Stimulated activated CD4-positive, alpha-beta T cell treated with anti-CD3 and anti-CD28 coated beads, Interleukin-2, amount 100 ng/mL, for 4 hours (primary cell): ENCODE measurements around the gene ERC2.

Source experiments
- DNase-seq: peaks from one replicate; pipeline ENCODE4 v3.0.0-alpha.2; 2020; ENCODE audit warnings: low read depth

Gene ERC2

DNA sequence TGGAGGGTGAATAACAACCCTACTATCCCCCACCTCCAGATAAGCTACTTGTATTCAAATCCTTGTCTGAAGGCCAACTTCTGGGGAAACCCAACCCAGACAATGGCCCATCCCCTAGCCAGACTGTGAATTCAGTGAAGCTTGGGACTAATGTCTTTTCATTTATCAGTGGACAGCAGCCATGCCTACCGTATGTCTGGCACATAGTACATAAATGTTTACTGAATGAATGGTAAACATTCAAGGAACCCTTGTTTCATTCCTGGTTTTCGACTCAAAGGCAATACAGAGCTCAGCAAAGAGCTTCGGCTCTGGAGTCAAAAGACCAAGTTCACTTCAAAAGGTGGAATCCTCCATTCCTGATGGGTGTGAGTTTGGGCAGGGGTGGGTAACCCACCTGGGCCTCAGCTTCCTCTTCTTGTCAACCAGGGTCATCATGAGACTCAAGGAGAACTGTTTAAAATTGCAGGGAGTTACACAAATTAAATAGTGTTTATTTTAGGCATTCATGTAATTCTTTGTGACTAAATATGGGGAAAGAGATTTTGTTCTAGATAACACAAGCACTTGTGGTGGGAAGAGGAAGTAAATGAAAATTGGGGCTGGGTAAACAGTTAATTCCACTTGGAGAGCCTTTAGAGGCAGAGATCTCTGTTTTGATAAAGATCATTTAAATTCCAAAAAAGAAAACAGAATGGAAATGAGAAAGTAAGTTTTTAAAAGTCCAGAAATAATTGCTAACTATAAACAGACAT, 677.5 kb downstream of the ERC2 start:
- no peak for DNase-seq

DNA sequence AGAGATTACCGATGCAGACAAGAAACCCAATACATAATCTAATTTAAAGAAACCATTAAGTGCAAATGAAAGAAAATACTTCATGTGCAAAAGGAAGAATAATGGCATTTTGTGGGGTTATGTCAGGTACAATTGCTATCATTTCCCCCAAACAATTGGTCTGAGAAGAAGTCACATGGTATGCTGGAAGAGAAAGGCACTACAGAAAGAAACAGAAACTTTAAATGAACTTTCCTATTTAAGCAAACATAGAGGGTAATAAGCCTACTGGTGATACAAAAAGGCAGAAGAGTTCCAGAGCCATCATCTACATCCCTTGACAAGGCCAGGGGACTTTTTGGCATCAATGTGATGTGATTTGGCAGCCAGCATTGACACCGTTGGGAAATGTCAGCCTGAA, 678.8 kb downstream of the ERC2 start:
- no peak for DNase-seq

DNA sequence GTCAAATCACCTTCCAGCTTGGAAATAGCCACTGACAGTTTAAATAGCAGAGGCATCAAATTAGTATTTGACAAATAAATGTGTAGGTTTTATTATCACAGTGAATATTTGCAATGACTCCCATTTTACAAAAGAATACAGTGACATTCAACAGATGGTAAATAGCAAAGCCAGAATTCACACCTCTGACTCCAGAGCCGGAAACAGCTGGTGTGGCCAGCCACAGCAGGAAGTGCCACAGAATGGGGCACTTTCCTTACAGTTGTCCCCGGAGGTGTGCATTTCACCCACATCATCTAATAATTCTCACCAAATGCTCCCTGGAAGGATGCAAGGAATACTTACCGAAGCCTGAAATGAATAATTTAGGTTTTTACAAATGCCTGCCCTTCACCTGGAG, 685.5 kb downstream of the ERC2 start:
- no peak for DNase-seq

- DNase-seq, result no peak
These were observed 685.9 kb downstream of the ERC2 start for GRCh38 chr3:55782351-55782750.

GRCh38 chr3:55780913-55781312, 687.4 kb downstream of the ERC2 start:
- no peak for DNase-seq

- no peak for DNase-seq
These were observed 688.7 kb downstream of the ERC2 start for GRCh38 chr3:55779543-55779942.

- DNase-seq, result no peak
These were observed 692.7 kb downstream of the ERC2 start for GRCh38 chr3:55775366-55776154.

DNA sequence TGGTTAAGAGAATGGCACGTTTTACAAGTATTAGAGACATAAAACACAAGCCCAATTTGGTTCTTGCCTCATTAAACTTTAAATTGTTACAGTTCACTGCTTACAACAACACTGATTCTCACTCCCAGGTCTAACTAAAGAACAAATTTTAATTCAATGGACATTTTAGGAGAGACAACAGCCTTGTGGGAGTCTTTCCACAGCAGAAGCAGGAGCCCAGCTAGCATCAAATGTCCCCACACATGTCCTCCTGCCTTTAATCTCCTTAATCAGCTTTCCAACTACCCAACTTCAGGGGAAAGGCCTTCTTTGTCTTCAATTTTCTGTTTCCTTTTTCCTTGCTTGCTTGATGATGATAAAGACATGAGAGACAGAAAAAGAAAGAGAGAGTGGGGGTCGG, 693.4 kb downstream of the ERC2 start:
- no peak for DNase-seq

DNA sequence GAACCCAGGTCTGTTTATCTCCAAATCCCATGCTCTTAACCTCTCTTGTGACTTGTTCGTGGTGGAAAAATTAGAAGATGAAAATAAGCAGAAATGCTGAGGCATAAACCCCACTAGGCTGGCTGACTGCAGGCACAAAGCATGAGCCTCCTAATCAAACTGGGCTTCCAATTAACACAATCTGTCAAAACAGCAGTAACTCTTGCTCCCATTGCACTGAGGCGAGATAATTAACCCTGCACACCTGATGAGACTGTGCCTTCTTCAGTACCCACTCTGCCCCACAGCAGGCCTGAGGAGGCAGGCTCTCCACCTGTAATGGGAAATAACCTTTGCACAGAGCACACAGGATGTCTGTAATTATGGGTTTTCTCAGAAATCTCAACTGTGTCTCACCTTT, 696.8 kb downstream of the ERC2 start:
- no peak for DNase-seq

GRCh38 chr3:55770077-55770476, 698.2 kb downstream of the ERC2 start:
- no peak for DNase-seq

DNA sequence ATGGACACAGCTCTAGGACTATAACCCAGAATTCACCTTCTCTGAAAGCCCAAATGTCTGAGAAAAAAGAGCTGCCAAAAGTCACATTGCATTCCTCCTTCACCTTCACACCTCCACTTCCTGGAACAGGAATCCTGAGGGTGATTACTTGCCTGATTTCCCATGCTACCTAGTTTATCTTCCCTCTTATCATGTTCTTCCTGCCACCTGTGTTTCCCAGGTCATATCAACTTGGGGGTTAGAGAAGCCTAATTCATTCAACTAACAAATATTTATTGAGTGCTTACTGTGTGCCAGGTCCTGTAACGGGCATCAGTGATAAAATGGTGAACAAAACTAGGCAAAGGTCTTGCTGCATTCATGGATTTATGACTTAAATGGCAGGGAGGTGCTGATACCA, 701.5 kb downstream of the ERC2 start:
- no peak for DNase-seq

DNA sequence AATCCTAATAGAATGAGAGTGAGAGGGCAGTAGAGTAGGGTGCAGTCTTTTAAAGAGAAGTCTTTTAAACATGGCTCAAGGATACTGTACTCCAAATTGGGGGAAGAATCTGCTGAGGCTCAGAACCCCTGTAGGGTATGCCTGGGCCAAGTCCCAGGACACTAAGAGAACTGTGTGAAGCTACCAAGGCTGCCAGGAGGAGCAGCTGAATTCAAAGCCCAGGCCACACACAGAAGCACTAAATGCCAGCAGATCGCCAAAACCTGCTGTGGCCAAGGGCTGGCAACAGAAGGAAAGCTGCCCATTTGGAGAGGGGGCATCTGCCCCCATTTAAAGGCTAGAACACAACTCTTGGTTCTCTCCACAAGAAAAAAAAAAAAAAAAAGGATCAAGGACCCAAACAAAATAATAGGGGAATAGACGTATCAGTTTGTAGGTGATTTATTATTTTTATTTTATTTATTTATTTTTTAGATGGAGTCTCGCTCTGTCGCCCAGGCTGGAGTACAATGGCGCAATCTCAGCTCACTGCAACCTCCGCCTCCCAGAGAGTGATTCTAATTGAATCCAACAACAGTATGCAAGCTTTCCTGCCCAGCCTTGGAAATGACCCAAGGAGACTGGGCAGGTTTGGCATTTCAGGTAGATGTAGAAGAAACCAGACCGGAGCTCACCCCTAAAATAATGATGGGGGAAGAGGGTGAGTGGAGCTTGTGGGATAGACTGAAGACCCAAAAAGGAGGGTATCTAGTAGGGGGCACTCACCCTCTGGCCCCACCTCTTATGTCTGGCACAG, 702.2 kb downstream of the ERC2 start:
- no peak for DNase-seq

DNA sequence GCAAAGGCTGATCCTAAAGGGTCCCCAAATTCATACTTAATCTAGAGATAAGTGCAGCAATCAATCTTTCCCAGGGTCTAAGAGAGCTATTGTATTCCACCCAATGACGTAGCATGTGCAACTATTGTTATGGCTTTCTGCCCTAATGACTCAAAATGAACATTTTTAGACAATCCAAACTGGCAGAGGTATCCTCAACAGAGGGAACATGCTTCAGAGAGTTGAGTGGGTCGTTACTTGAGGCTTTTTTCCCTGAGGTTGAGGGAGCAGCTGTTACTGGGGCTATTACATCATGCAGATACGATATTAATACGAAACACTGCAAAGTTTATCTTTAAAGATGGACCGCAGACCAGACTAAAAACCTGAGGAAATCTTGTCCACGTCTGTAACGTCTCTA, 702.9 kb downstream of the ERC2 start:
- no peak for DNase-seq

DNA sequence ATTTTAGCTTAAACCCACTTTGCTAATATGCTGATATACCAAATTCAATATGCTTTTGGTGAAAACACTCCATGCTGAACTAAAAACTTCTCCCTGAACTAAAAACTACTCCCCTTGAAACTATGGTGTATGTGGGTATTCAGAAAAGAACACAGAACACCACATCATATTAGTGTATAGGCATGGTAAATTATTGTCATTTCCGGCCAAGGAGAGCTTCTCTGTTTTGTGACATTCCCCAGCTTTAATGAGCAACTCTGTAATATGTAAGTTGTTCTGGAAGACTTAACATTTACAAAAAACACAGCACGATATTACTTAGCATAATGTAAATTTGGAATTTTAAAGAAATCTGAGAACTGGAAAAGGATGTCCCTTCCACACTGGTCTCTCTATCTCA, 711.3 kb downstream of the ERC2 start:
- no peak for DNase-seq

DNA sequence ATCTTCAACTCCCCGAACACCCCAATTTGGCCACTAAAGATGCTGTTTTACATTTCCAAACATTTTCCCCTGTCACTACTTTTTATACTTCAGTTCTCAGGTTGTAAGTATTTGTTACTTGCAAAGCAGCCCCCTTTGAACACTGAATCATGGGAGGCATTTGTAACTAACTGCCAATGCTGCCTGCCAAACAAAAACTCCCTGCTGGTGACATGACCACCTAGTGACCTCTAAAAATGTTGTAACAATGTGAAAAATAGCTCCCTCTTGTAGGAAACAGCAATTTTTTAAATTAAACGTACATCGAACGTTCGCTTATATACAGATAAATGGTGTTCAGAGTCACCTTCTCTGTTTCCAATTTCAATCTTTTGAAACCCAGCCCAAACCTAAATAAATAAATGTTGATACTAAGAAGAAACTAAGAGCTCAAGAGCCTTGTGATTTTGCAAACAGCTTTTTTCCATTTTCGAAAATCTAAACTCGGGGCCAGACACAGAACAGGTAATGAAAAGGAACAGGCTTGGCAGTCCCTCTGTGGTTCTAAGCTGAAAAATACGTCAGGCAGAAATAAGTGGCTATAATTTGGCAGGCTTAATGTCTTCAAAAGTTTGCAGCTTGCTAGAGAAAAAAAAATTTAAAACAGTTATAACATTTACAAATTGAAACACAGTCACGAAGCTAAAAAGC, 712.6 kb downstream of the ERC2 start:
- no peak for DNase-seq

GRCh38 chr3:55752911-55753310, 715.4 kb downstream of the ERC2 start:
- DNase-seq, result no peak

DNA sequence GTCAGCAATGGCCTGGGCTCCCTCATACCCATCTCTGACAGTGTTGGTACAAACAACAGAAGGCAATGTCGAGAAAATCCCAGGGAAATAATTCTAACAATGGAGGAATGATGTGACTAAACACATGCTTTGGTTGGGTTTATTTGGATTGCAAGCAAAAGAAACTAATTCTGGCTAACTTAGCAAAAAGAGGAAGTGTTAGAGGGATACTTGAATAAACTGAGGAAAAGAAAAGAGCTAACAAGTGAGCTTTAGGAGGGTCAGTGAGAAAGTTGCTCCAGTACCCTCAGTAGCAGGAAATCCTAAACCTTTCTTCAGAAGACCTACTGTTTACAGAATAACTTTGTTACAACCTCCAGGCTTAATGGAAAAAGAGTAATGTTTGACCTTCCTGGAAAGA, 716.5 kb downstream of the ERC2 start:
- DNase-seq, result no peak

DNA sequence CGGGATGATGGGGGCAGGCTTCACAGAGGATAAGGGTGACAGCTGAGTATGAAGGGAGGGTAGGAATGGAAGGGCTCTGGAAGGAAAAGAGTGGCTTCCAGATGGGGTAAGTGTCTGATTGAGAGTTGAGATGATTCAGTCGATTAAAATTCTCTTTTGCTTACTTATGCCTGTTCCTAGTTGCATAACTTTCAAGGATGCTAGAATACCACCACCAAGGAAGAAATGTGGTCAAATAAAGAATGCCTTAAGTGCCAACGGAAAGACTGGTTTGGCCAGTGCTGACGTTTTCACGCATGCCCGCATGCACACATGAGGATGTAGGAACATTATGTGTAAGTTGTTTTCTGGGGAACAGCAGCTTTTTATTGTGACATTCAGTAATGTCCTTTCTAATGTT, 717.7 kb downstream of the ERC2 start:
- DNase-seq, result no peak

- no peak for DNase-seq
These were observed 719.2 kb downstream of the ERC2 start for GRCh38 chr3:55749036-55749435.

- DNase-seq, result no peak
These were observed 721.4 kb downstream of the ERC2 start for GRCh38 chr3:55746808-55747413.

DNA sequence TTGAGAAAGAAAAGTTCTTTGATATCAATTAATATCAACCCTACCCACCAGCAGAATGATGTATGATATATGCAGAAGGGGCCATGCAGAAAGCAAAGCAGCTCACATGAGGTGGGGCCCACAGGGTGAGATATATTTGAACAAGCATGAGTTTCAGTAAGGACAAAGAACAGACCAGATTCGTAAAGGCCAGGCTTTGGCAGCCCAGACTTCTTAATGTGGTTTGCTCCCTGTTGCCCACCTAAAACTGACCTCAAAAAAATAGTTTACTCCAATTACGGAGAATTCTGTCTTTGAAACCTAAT, 725.5 kb downstream of the ERC2 start:
- no peak for DNase-seq
